ENCODE data around the gene HIC1.

HIC1 gene

GRCh38 chr17:2025622-2026309 lies 29.1 kb upstream of the HIC1 start:
- no peak for DNase-seq

DNA sequence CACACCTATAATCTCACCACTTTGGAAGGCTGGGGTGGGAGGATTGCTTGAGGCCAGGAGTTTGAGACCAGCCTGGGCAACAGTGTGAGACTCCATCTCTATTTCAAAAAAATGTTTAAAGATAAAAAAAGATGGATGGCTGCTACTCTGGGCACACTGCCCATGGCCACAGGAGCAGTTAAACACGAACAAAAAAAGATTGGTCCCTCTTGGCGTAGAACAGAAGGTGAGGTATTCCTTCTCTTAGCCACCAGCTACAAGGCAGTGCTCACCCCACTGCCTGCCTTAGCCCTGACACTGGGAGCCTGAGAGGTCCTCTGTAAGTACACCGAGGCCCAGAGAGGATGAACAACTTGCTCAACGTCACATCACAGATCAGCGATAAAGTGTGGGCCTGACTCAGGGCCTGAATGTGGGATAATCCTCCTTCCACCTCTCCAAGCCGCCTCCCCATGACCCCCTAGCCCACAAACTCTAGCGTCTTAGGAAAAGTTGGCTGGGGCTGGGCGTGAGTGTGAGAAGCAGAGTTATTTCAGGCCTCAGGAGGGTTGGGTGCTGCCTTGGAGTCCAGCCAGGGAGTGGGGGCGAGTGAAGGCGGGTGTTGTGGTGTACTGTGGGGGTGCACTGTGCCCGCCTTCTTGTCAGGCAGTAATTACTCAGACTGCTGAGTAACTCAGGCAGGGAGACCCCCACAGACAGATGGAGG lies 27.2 kb upstream of the HIC1 start:
- no peak for DNase-seq

GRCh38 chr17:2028234-2028614 lies 26.7 kb upstream of the HIC1 start:
- no peak for DNase-seq

DNA sequence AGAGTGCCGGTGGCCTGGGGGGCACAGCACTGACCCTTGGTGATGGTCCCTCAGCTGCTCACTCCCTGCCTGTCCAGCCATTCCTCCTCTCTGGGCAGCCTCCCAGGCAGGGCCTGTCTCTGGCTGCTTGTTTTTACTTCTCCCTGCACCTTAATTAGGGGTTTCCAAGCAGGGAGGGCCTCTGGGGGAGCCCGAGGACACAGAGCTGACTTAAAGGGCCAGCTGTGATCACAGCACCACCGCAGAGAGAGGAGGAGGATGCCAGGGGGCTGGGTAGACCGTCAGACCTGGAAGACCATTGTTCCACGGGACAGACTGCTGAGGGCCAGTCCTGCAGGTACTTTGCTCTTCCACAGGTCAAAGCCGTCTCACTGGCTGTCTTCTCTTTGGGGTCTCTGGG lies 26.2 kb upstream of the HIC1 start:
- DNase-seq: no peak

DNA sequence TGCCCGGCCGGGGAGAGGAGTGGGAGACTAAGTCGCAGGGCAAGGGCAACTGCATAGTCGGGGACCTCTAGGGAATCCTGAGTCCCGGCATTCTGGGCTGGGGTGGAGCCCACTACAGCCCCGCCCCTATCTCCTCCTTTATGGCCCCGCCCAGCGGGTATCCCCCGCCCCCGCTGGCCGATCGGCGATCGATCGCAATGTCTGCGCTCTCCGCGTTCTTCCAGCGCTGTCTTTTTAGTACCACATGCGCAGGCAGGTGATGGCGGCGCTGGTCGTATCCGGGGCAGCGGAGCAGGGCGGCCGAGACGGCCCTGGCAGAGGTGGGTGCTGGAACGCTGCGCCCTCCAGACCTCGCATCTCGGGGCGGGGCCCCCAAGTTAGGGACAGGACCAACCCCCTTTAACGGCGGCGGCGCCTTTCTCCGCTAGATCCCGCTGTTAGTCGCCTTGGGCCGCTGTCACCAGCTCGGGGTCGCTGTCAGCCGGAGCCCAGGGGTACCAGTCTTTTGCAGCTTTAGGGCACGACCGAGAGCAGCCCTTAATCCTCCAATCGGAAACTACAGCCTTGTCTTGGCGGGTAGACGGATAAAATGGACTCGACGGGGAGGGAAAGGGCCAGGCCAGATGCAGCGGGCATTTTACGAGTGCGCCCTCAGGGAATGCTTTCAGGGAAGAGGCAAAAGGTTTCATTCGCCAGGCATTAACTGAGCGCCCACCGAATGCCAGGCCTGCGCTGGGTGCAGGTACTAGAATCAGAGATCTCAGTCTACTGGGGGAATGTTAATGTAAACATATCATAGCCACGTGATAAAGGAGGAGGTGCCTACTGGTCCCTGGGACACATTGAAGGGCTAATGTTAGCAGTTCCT lies 24.8 kb upstream of the HIC1 start, which contains the start of gene DPH1:
DPH1 (plus strand) TSS at position 243 of the 868 bp plus-strand sequence; CDS start at position 260, 17 bp downstream.
- peak; percentile 84 to 87 for DNase-seq

DNA sequence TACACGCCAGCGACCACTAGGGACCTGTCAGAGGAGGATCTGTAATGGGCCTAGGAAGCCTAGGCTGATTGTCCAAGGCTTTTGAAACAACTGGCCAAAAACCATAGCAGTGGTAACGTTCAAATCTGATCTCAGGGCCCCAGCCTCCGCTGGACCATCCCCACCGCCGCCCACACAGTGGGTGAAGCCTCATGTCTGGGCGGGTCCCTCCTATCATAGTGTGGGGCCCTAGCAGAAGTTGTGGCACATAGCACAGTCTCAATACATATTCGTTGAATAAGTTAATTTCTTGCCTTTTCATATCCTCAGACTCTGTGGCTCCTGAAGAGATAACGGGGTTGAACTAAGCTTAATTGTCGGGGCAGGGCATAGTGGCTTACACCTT lies 24.1 kb upstream of the HIC1 start:
- peak in 1 of 2 donors; percentile 58 for DNase-seq

GRCh38 chr17:2033153-2033552 lies 21.8 kb upstream of the HIC1 start:
- DNase-seq: no peak

GRCh38 chr17:2034157-2034556 lies 20.7 kb upstream of the HIC1 start:
- DNase-seq: no peak

- DNase-seq: no peak
Observed at GRCh38 chr17:2034806-2035540, 19.9 kb upstream of the HIC1 start.

GRCh38 chr17:2035541-2036488 lies 19.1 kb upstream of the HIC1 start:
- DNase-seq: no peak

DNA sequence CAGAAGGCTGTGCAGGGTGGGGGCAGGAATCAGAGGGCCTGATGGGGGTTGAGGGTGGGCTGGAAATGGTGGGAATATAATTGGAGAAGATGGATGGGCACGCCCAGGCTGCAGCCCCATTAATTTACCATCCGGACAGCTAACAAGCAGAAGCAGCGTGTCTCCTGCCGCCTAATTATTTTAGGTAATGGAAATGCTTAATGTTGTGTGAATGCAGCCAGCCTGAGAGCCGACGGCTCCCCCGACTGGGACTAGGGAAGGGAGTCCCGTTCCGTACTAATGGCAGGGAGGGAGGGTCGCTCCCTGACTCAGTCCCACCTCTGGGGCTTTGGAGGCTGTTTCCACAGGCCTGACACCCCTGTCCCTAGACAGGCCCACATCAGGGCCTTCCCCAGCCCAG lies 17.7 kb upstream of the HIC1 start:
- no peak for DNase-seq

- DNase-seq: no peak
Observed at GRCh38 chr17:2040219-2040827, 14.6 kb upstream of the HIC1 start.

GRCh38 chr17:2040942-2041560 lies 13.9 kb upstream of the HIC1 start:
- no peak for DNase-seq

DNA sequence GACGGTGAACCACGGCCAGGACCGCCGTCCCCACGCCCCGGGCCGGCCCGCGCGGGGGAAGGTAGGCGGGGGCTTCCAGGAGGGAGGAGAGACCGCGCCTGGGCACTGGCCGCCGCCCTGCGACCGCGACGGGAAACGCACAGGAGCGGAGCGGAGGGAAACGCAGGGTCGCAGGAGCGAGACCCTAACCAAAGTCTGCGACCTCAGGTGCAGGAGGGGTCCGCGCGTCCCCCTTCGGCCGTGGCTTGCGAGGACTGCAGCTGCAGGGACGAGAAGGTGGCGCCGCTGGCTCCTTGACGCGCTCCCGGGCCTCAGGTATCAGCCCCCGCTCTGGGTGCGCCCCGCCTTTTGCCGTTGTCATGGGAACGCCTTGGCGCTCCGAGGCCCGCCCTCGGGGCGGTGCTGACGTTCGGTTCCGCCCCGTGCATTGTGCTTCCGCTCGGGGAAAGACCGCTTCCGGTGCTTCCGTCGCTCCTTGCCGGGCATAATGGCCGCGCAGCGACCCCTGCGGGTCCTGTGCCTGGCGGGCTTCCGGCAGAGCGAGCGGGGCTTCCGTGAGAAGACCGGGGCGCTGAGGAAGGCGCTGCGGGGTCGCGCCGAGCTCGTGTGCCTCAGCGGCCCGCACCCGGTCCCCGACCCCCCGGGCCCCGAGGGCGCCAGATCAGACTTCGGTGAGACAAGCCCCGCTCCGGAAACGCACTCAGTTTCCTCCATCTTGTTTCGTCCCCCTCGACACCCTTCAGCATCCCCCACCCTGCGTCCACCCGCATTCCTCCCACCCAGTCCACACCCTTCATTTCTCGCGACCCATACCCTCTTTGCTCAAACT lies 13.1 kb upstream of the HIC1 start, which contains the start of gene OVCA2:
OVCA2 (plus strand) TSS at position 462 of the 829 bp plus-strand sequence; CDS start at position 488, 26 bp downstream.
- DNase-seq: peak; percentile 98

- no peak for DNase-seq
Observed at GRCh38 chr17:2042390-2042847, 12.5 kb upstream of the HIC1 start.

DNA sequence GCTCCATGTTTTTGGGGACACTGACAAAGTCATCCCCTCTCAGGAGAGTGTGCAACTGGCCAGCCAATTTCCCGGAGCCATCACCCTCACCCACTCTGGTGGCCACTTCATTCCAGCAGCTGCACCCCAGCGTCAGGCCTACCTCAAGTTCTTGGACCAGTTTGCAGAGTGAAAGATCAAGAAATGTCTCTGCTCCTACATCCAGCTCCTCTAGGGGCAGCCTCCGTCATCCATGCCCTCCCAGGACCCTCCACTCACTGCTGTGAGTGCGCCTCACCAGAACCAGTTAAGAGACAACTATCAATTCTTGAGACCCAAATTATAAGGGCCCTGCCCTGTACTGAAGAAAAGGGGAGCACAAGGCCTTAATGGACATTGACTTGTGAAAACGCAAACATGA lies 12.0 kb upstream of the HIC1 start:
- DNase-seq: no peak

DNA sequence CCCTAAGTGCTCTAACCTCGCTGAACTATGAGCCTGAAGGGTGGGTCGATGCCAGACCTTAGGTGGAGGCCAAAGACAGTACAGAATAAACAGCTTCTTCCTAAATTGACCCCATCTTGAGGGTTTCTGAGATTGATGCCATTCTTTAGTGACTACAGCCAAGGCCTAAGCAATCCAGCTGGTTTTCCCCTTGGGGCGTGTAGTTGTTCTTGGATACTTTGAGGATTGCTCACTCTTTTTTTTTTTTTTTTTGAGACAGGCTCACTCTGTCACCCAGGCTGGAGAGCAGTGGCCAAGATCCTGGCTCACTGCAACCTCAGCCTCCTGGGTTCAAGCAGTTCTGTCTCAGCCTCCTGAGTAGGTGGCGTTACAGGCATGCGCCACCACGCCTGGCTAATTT lies 11.1 kb upstream of the HIC1 start:
- DNase-seq: no peak

DNA sequence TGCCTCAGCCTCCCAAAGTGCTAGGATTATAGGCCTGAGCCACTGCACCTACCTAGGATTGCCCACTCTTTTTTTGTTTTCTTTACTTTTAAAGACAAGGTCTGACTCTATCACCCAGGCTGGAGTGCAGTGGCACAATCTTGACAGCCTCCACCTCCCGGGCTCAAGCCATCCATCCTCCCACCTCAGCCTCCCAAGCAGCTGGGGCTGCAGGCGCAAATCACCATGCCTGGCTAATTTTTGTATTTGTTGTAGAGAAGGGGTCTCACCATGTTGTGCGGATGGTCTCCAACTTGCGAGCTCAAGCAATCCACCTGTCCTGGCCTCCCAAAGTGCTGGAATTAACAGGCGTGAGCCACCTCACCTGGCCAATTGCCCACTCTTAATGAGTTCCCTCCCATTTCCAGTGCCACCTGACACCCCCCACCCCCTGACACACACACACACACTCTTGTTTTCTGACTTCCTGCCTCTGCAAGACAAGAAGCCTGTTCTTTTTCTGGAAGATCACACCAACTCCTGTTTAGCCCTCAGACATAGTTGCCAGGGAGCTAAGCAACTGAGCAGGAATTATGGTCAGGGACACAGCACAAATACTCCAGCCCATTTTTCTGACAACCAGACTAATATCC lies 10.5 kb upstream of the HIC1 start:
- DNase-seq: no peak

DNA sequence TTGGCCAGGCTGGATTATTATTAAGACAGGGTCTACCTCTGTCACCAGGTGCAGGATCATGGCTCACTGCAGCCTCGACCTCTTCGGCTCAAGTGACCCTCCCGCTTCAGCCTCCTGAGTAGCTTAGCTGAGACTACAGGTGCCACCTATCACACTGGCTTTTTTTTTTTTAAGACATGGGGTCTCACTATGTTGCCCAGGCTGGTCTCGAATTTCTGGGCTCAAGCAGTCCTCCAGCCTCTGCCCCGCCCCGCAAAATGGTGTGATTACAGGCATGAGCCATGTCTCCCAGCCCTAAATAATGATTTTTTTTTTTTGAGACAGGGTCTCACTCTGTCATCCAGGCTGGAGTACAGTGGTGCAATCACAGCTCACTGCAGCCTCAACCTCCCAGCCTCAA lies 7.3 kb upstream of the HIC1 start:
- DNase-seq: no peak
